A549 (cell line): ENCODE data around the gene CDK5R1. TPM values are rescaled to one million over a fixed set of nuclear protein-coding genes. Genes with fewer than 3 reads are reported as not detected.
A peak's percentile ranks its signal among the peaks of the same experiment; 100 is the strongest.

Experiments used
- ATAC-seq, 2 experiments: fragments of 200-7000 bp in 1 of 2; fragments of >200 bp in 1 of 2; cut with Nextera tagmentation in 1 of 2; cut with Tn5 transposase in 1 of 2; 3 replicates each; pipeline versions ENCODE4 v1.8.0 to v1.9.1; 2018 to 2020; ENCODE audit warnings: mild to moderate bottlenecking in 1 of 2, moderate library complexity in 1 of 2
- CTCF ChIA-PET: fragments of 300-600 bp; sonication (Branson Sonifier 250); formaldehyde crosslinking; extraction: SDS; loops from one replicate; lab custom pipeline; 2021; ENCODE audit warnings: antibody characterized with exemption, inconsistent platforms; lab: Yijun Ruan, JAX
- POLR2A ChIA-PET: fragments of 350-600 bp; formaldehyde crosslinking; extraction: SDS; loops from one replicate; lab custom pipeline; 2021; ENCODE audit warnings: antibody characterized with exemption, inconsistent platforms; lab: Yijun Ruan, JAX
- DNase-seq, 2 experiments: peaks; one replicate each; pipeline versions ENCODE4 v3.0.0 to v3.0.0-alpha.2; 2011 to 2016; ENCODE audit warnings: low read depth in 1 of 2, low spot score in 1 of 2
- FAIRE-seq: peaks from 2 replicates; lab custom pipeline; 2011; peaks lifted over from hg19 to GRCh38; lab: Jason Lieb, UNC
- H3K27ac ChIP-seq, 2 experiments: fragments of >200 bp; sonication (Bioruptor Twin); formaldehyde crosslinking; 3 replicates each; pipeline ENCODE4 v1.5.1; 2016 to 2017
- H3K4me1 ChIP-seq: fragments of >200 bp; sonication (Bioruptor Twin); formaldehyde crosslinking; 3 replicates; pipeline ENCODE4 v1.6.1; 2016
- H3K4me2 ChIP-seq: fragments of >200 bp; sonication (Bioruptor Twin); formaldehyde crosslinking; 3 replicates; pipeline ENCODE4 v1.6.1; 2016
- H3K4me3 ChIP-seq: fragments of >200 bp; sonication (Bioruptor Twin); formaldehyde crosslinking; 3 replicates; pipeline ENCODE4 v1.5.1; 2016
- H3K9me3 ChIP-seq: fragments of >200 bp; sonication (Bioruptor Twin); formaldehyde crosslinking; 3 replicates; pipeline ENCODE4 v1.6.1; 2016
- BHLHE40 ChIP-seq: IDR thresholded peaks from 2 replicates; pipeline ENCODE4 v1.6.1; 2012; ENCODE audit warnings: low read depth, low read length, inconsistent platforms
- CEBPB ChIP-seq, 2 experiments: fragments of >200 bp in 1 of 2; sonication (Bioruptor Twin) in 1 of 2; formaldehyde crosslinking in 1 of 2; IDR thresholded peaks; 2 replicates each; pipeline ENCODE4 v1.6.1; 2012 to 2016
- EHF ChIP-seq: fragments of 250-450 bp; sonication (Bioruptor Pico); IDR thresholded peaks from 2 replicates; pipeline ENCODE4 v1.5.0; 2020; ENCODE audit warnings: mild to moderate bottlenecking
- EHMT2 ChIP-seq: fragments of 200-600 bp; sonication (generic); IDR thresholded peaks from 2 replicates; pipeline ENCODE4 v1.6.1; 2016; ENCODE audit warnings: antibody characterized with exemption, low read depth, mild to moderate bottlenecking, moderate library complexity
- EP300 ChIP-seq, 2 experiments: fragments of >200 bp; sonication (Bioruptor Twin); formaldehyde crosslinking; IDR thresholded peaks; 2 replicates in 1 of 2; 3 replicates in 1 of 2; pipeline ENCODE4 v1.6.1; 2016 to 2017
- ESRRA ChIP-seq: fragments of 150-350 bp; IDR thresholded peaks from 2 replicates; pipeline ENCODE4 v1.6.1; 2014; ENCODE audit warnings: mild to moderate bottlenecking, low read length, borderline replicate concordance
- HDAC2 ChIP-seq: fragments of 200-600 bp; sonication (generic); IDR thresholded peaks from 2 replicates; pipeline ENCODE4 v1.6.1; 2016
- HOXB5 ChIP-seq: fragments of 250-450 bp; sonication (Bioruptor Pico); IDR thresholded peaks from 2 replicates; pipeline ENCODE4 v1.5.0; 2020; ENCODE audit warnings: mild to moderate bottlenecking, moderate library complexity
- JUNB ChIP-seq: fragments of >200 bp; sonication (Bioruptor Twin); formaldehyde crosslinking; IDR thresholded peaks from 2 replicates; pipeline ENCODE4 v1.6.1; 2016
- KDM1A ChIP-seq: fragments of 200-600 bp; sonication (generic); IDR thresholded peaks from 2 replicates; pipeline ENCODE4 v1.6.1; 2016; ENCODE audit warnings: low read depth, mild to moderate bottlenecking
- KDM5A ChIP-seq: fragments of 200-600 bp; sonication (generic); IDR thresholded peaks from 2 replicates; pipeline ENCODE4 v1.6.1; 2016; ENCODE audit warnings: antibody characterized with exemption, mild to moderate bottlenecking
- MAZ ChIP-seq: fragments of 150-350 bp; IDR thresholded peaks from 2 replicates; pipeline ENCODE4 v1.6.1; 2014; ENCODE audit warnings: antibody characterized with exemption, low read depth, low read length, borderline replicate concordance
- MYC ChIP-seq: IDR thresholded peaks from 2 replicates; pipeline ENCODE4 v1.6.1; 2012; ENCODE audit warnings: mild to moderate bottlenecking, inconsistent platforms, low read length, improper control_type of control experiment, borderline replicate concordance
- NFE2L2 ChIP-seq: fragments of 150-350 bp; conservative IDR thresholded peaks from 2 replicates; pipeline ENCODE4 v1.6.1; 2014; ENCODE audit warnings: low read length
- NPAS2 ChIP-seq: fragments of 250-450 bp; sonication (Bioruptor Pico); IDR thresholded peaks from 2 replicates; pipeline ENCODE4 v1.8.0; 2022; ENCODE audit warnings: mild to moderate bottlenecking, moderate library complexity, borderline replicate concordance
- PHF8 ChIP-seq: fragments of 200-600 bp; sonication (generic); IDR thresholded peaks from 2 replicates; pipeline ENCODE4 v1.6.1; 2016; ENCODE audit warnings: low read depth, mild to moderate bottlenecking, antibody characterized with exemption, moderate library complexity, borderline replicate concordance
- POLR2A ChIP-seq: IDR thresholded peaks from 2 replicates; pipeline ENCODE4 v1.6.1; 2012; ENCODE audit warnings: mild to moderate bottlenecking, low read length
- RCOR1 ChIP-seq: fragments of 150-350 bp; IDR thresholded peaks from 2 replicates; pipeline ENCODE4 v1.6.1; 2014; ENCODE audit warnings: antibody characterized with exemption, low read length, low read depth
- RNF2 ChIP-seq: fragments of 200-600 bp; sonication (generic); IDR thresholded peaks from 2 replicates; pipeline ENCODE4 v1.6.1; 2016; ENCODE audit warnings: low read depth, mild to moderate bottlenecking, antibody characterized with exemption, moderate library complexity, borderline replicate concordance
- SMC3 ChIP-seq: fragments of >200 bp; sonication (Bioruptor Twin); formaldehyde crosslinking; IDR thresholded peaks from 3 replicates; pipeline ENCODE4 v1.6.1; 2018; ENCODE audit warnings: inconsistent platforms
- SREBF2 ChIP-seq: fragments of 450-650 bp; IDR thresholded peaks from 2 replicates; pipeline ENCODE4 v1.6.1; 2014; ENCODE audit warnings: mild to moderate bottlenecking, moderate library complexity
- TFCP2L1 ChIP-seq: fragments of 250-450 bp; sonication (Bioruptor Pico); IDR thresholded peaks from 2 replicates; pipeline ENCODE4 v1.5.0; 2021; ENCODE audit warnings: mild to moderate bottlenecking
- ZC3H11A ChIP-seq: fragments of 450-650 bp; IDR thresholded peaks from 2 replicates; pipeline ENCODE4 v1.6.1; 2014; ENCODE audit warnings: antibody characterized with exemption, mild to moderate bottlenecking
- ZFP36 ChIP-seq: fragments of 450-650 bp; IDR thresholded peaks from 2 replicates; pipeline ENCODE4 v1.6.1; 2014; ENCODE audit warnings: borderline replicate concordance; ENCODE audit not compliant: partially characterized antibody
- WGBS: methylation state at CpG from one replicate; pipeline ENCODE4 v1.1.6; 2017; ENCODE audit errors: missing lambda C conversion rate; 5-methylcytosine and 5-hydroxymethylcytosine counted together
- polyA plus RNA-seq, 4 experiments: library from polyadenylated mRNA; depleted of rRNA in 3 of 4; stranded (reverse); fragments of >200 nt; fragmentation: RNase III in 1 of 4; extraction: RNeasy Plus Mini Kit Qiagen cat#74134 plus additional on column Dnase treatment in 1 of 4; gene quantifications; 2 replicates in 3 of 4; 3 replicates in 1 of 4; pipeline ENCODE4 v1.2.3, GENCODE V29; 2011 to 2017
- TF ChIP-seq, protein P1 (sequence below): fragments of >200 bp; sonication (Bioruptor Twin); formaldehyde crosslinking; IDR thresholded peaks from 2 replicates; pipeline ENCODE4 v1.6.1; 2016
- TF ChIP-seq, protein P2 (sequence below): fragments of 250-450 bp; sonication (Bioruptor Pico); IDR thresholded peaks from 2 replicates; pipeline ENCODE4 v1.5.0; 2020; ENCODE audit warnings: low read depth, mild to moderate bottlenecking, moderate library complexity
- TF ChIP-seq, protein P3 (sequence below): fragments of 150-350 bp; IDR thresholded peaks from 2 replicates; pipeline ENCODE4 v1.6.1; 2014; ENCODE audit warnings: low read depth, mild to moderate bottlenecking, low read length
- TF ChIP-seq, protein P4 (sequence below): IDR thresholded peaks from 2 replicates; pipeline ENCODE4 v1.6.1; 2012; ENCODE audit warnings: low read depth, borderline replicate concordance

CDK5R1 gene
- polyA plus RNA-seq, 2 of the 4 experiments (the other 2 are of a cell fraction) = 0.93 to 2.8 TPM

DNA sequence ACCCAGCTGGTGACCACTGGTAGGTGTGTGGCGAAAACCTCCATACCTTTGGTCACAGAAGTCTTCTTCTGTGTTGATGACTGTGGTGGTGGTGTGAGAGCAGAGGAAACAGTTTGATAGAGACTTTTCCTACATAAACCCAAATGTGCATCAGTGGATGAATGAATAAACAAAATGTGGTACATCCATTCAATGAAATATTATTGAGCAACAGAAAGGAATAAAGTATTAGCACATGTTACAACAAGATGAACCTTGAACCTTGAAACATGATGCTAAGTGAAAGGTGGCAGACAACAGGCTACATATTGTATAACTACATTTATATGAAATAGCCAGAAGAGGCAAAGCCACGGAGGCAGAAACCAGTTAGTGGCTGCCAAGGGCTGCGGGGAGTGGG is 15.2 kb downstream of the CDK5R1 start:
- no peak for FAIRE-seq
- H3K4me1 ChIP-seq = peaks cover 21% of the 10 kb centered on the region
- ATAC-seq = no peak
- H3K27ac ChIP-seq = no peak overlapping the region
- DNase-seq = no peak
- H3K9me3 ChIP-seq = no peaks in the 10 kb centered on the region
- CTCF ChIA-PET = interaction anchor here (1.2 to 1.4 kb wide), 2 partner anchors 11 to 15 kb away, joined by 3 to 4 read pairs; partner anchors contain the start of gene CDK5R1
- no peak overlapping the region for H3K4me3 ChIP-seq
- no peak overlapping the region for H3K4me2 ChIP-seq
- POLR2A ChIA-PET = no interaction called here
- 92% methylated on average over 3 of the region's 3 CpGs for WGBS
- TF ChIP-seq TFCP2L1 (CRISPR knock-in tag) (no peak), EHF (CRISPR knock-in tag) (no peak), ESRRA (no peak), MAZ (no peak), CEBPB (IDR thresholded peaks at IDR 0.05) (no peak), EHMT2 (no peak), KDM5A (no peak), ZFP36 (no peak), RNF2 (no peak), ZC3H11A (no peak), POLR2A (no peak)
- TF ChIP-seq, protein P1, sequence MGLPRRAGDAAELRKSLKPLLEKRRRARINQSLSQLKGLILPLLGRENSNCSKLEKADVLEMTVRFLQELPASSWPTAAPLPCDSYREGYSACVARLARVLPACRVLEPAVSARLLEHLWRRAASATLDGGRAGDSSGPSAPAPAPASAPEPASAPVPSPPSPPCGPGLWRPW = no peak
- TF ChIP-seq, protein P2, sequence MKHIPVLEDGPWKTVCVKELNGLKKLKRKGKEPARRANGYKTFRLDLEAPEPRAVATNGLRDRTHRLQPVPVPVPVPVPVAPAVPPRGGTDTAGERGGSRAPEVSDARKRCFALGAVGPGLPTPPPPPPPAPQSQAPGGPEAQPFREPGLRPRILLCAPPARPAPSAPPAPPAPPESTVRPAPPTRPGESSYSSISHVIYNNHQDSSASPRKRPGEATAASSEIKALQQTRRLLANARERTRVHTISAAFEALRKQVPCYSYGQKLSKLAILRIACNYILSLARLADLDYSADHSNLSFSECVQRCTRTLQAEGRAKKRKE (CRISPR knock-in tag) = no peak

DNA sequence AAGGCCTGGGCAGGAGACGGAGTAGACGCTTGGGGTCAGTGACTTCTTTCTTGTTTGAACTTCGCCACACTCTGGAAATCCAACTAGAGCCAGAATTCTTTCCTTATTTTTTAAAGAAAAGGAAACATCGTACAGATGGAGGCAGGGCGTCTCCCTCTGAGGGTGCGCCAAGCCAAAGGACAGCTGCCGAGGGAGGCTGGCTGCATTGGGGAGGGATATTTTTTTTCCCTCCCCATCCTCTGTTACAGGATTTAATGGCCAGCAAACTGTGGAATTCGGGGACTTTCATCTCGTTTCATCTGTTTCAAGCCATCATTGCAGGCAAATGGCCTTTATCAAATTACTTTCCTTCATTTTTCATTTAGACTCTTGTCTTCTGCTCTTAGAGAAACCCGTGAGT is 15.9 kb downstream of the CDK5R1 start:
- Histone ChIP-seq H3K9me3 (no peaks in the 10 kb centered on the region), H3K4me2 (no peak overlapping the region)
- 79% methylated on average over 10 of the region's 10 CpGs for WGBS
- FAIRE-seq (no peak), ATAC-seq (no peak)
- TF ChIP-seq BHLHE40 = no peak
- TF ChIP-seq JUNB = no peak
- no peak for TF ChIP-seq EP300 (IDR thresholded peaks at IDR 0.05)
- TF ChIP-seq NFE2L2 = no peak
- TF ChIP-seq, protein P2 (CRISPR knock-in tag) = no peak
- TF ChIP-seq KDM1A = no peak
- TF ChIP-seq, all 56 proteins: peak for 0
- no peak overlapping the region for H3K4me3 ChIP-seq
- ChIA-PET POLR2A (no interaction called here), CTCF (no interaction called here)
- no peak for DNase-seq
- H3K4me1 ChIP-seq = peaks cover 15% of the 10 kb centered on the region
- H3K27ac ChIP-seq = no peak overlapping the region

DNA sequence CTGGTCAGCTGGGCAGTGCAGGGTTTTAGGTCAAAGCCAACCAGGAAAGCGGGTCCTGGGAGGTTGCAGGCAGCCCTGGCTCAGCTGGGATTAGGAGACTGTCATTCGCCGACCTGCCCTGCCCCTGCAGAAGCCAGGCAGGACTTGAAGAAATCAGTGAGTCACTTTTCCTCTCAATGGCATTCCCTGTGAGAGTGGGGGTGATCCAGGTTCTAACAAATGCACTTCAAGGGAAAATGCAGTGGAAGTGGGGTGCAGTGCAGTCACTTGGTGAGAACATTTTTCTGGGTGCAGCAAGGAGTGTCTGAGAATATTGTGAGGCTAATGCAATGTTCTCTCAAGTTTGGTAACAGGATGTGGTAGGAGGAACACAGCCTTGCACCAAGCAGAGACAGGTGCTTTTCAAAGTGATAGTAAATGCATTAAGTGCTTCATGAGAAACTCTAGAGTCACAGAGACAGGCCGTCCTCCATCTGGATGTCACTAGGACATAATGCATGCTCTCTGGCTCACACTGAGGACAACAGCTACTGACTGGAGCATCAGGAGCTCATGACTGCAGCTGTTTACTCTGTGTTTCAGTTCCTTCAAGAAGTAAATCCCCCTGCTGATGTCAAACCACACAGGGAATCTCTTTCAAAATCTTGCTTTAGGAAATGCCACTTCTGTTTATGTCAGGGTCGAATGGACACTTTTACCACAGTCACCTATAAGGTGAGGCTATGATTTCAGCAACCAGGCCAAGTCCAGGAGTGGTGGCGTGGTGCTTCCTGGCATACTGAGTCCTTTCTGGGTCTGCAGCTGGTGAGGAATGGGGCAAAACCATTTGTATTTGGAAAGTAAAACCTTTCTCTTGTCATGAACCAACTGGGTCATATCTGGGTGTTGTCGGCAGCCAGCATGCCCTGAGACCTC is 16.7 kb downstream of the CDK5R1 start:
- ChIA-PET POLR2A (no interaction called here), CTCF (interaction anchor here (0.6 kb wide), 1 partner anchor 597 kb away, joined by 4 read pairs; no protein-coding TSS in a partner anchor)
- H3K9me3 ChIP-seq = no peaks in the 10 kb centered on the region
- no peak for DNase-seq
- 58% methylated on average over 7 of the region's 7 CpGs for WGBS
- peaks cover 14% of the 10 kb centered on the region for H3K4me1 ChIP-seq
- no peak overlapping the region for H3K27ac ChIP-seq
- H3K4me3 ChIP-seq = no peak overlapping the region
- FAIRE-seq = no peak
- peak overlapping the region; percentile 18; the same call in 1 of the 3 replicates for H3K4me2 ChIP-seq
- peak; percentile 32 to 42; a peak in 4 of 6 replicates for ATAC-seq
- TF ChIP-seq, protein P3, sequence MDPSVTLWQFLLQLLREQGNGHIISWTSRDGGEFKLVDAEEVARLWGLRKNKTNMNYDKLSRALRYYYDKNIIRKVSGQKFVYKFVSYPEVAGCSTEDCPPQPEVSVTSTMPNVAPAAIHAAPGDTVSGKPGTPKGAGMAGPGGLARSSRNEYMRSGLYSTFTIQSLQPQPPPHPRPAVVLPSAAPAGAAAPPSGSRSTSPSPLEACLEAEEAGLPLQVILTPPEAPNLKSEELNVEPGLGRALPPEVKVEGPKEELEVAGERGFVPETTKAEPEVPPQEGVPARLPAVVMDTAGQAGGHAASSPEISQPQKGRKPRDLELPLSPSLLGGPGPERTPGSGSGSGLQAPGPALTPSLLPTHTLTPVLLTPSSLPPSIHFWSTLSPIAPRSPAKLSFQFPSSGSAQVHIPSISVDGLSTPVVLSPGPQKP = no peak
- TF ChIP-seq CEBPB (IDR thresholded peaks at IDR 0.05) = no peak
- no peak for TF ChIP-seq RCOR1
- TF ChIP-seq SREBF2 = no peak
- no peak for TF ChIP-seq MAZ
- TF ChIP-seq, protein P4, sequence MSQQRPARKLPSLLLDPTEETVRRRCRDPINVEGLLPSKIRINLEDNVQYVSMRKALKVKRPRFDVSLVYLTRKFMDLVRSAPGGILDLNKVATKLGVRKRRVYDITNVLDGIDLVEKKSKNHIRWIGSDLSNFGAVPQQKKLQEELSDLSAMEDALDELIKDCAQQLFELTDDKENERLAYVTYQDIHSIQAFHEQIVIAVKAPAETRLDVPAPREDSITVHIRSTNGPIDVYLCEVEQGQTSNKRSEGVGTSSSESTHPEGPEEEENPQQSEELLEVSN = no peak
- TF ChIP-seq NFE2L2 = no peak
- no peak for TF ChIP-seq NPAS2 (CRISPR knock-in tag)
- TF ChIP-seq SMC3 = no peak
- no peak for TF ChIP-seq MYC
- TF ChIP-seq HOXB5 = no peak
- no peak for TF ChIP-seq TFCP2L1 (CRISPR knock-in tag)
- no peak for TF ChIP-seq HDAC2
- no peak for TF ChIP-seq PHF8
- TF ChIP-seq, protein P1 = no peak
